ENCODE data around the gene CEACAM5.
A peak's percentile ranks its signal among the peaks of the same experiment; 100 is the strongest.
"Not testable (repeated sequence)": the region's sequence is repeated elsewhere in the genome, so short reads cannot be mapped to it uniquely, and the experiment has no call there.

Gene CEACAM5

GRCh38 chr19:41740415-41741243 lies 32.2 kb downstream of the CEACAM5 start:
- no peak for DNase-seq (ENCODE audit: low read depth in 2 of 2)

- DNase-seq (ENCODE audit: low read depth in 2 of 2), result no peak
These were observed 32.8 kb downstream of the CEACAM5 start for GRCh38 chr19:41741244-41741554.

GRCh38 chr19:41744850-41745249 lies 36.4 kb downstream of the CEACAM5 start:
- no peak for DNase-seq (ENCODE audit: low read depth in 2 of 2)

GRCh38 chr19:41745756-41746155 lies 37.3 kb downstream of the CEACAM5 start:
- no peak for DNase-seq (ENCODE audit: low read depth in 2 of 2)

GRCh38 chr19:41746593-41747227 lies 38.3 kb downstream of the CEACAM5 start:
- DNase-seq (ENCODE audit: low read depth in 2 of 2), result no peak

GRCh38 chr19:41748012-41748411 lies 39.6 kb downstream of the CEACAM5 start:
- no peak for DNase-seq (ENCODE audit: low read depth in 2 of 2)

- DNase-seq (ENCODE audit: low read depth in 2 of 2), result not testable (repeated sequence)
These were observed 42.1 kb downstream of the CEACAM5 start for GRCh38 chr19:41750248-41751134.

GRCh38 chr19:41753159-41753558 lies 44.7 kb downstream of the CEACAM5 start:
- DNase-seq (ENCODE audit: low read depth in 2 of 2), result no peak

- peak in 1 of 2 experiments; percentile 2 for DNase-seq (ENCODE audit: low read depth in 2 of 2)
These were observed 45.6 kb downstream of the CEACAM5 start for GRCh38 chr19:41753936-41754529.

- DNase-seq (ENCODE audit: low read depth in 2 of 2), result no peak
These were observed 47.0 kb downstream of the CEACAM5 start, which contains the start of gene CEACAM6 for GRCh38 chr19:41755328-41755913. TSS of gene CEACAM6 (plus strand) at chr19:41755530. CDS start at chr19:41755639, 109 bp downstream.

GRCh38 chr19:41758846-41759245 lies 50.4 kb downstream of the CEACAM5 start:
- no peak for DNase-seq (ENCODE audit: low read depth in 2 of 2)

- no peak for DNase-seq (ENCODE audit: low read depth in 2 of 2)
These were observed 58.7 kb downstream of the CEACAM5 start for GRCh38 chr19:41767115-41767514.

GRCh38 chr19:41768105-41768504 lies 59.7 kb downstream of the CEACAM5 start:
- DNase-seq (ENCODE audit: low read depth in 2 of 2), result not testable (repeated sequence)

- DNase-seq (ENCODE audit: low read depth in 2 of 2), result no peak
These were observed 61.2 kb downstream of the CEACAM5 start for GRCh38 chr19:41769608-41770007.

GRCh38 chr19:41771410-41771809 lies 63.0 kb downstream of the CEACAM5 start:
- no peak for DNase-seq (ENCODE audit: low read depth in 2 of 2)

GRCh38 chr19:41774515-41774980 lies 66.1 kb downstream of the CEACAM5 start:
- DNase-seq (ENCODE audit: low read depth in 2 of 2), result no peak

- no peak for DNase-seq (ENCODE audit: low read depth in 2 of 2)
These were observed 68.3 kb downstream of the CEACAM5 start for GRCh38 chr19:41776700-41777099.
